Activated CD4-positive, alpha-beta T cell treated with anti-CD3 and anti-CD28 coated beads, Interleukin-2, amount 50 U/mL, for 48 hours (primary cell): ENCODE results near the gene CGB3.
A peak's percentile ranks its signal among the peaks of the same experiment; 100 is the strongest.
"Not testable (repeated sequence)": the region's sequence is repeated elsewhere in the genome, so short reads cannot be mapped to it uniquely, and the experiment has no call there.

Source experiments
- DNase-seq, 2 experiments: peaks; one replicate each; pipeline ENCODE4 v3.0.0-alpha.2; 2020

The CGB3 gene

GRCh38 chr19:49024233-49024632 lies at the start of gene CGB3:
CGB3 (minus strand) TSS chr19:49024333; CDS start chr19:49023971, 362 bp downstream.
- not testable (repeated sequence) for DNase-seq

- DNase-seq: peak; percentile 17 to 34
Observed at GRCh38 chr19:49071860-49072547, 47.9 kb upstream of the CGB3 start.

- DNase-seq: no peak
Observed at GRCh38 chr19:49070416-49070815, 46.3 kb upstream of the CGB3 start.

- no peak for DNase-seq
Observed at GRCh38 chr19:49069026-49069425, 44.9 kb upstream of the CGB3 start.

GRCh38 chr19:49067554-49067953 lies 43.4 kb upstream of the CGB3 start:
- DNase-seq: no peak

- DNase-seq: no peak
Observed at GRCh38 chr19:49065905-49066512, 41.9 kb upstream of the CGB3 start.

- no peak for DNase-seq
Observed at GRCh38 chr19:49064768-49065611, 40.9 kb upstream of the CGB3 start, which contains the start of gene NTF4. NTF4 (minus strand) TSS chr19:49064818; CDS start chr19:49061997, 2,821 bp downstream.

- DNase-seq: no peak
Observed at GRCh38 chr19:49064029-49064629, 40.0 kb upstream of the CGB3 start.

- DNase-seq: no peak
Observed at GRCh38 chr19:49061445-49061844, 37.3 kb upstream of the CGB3 start.

GRCh38 chr19:49061000-49061399 lies 36.9 kb upstream of the CGB3 start:
- no peak for DNase-seq

- DNase-seq: no peak
Observed at GRCh38 chr19:49059053-49059452, 34.9 kb upstream of the CGB3 start.

GRCh38 chr19:49058562-49058961 lies 34.4 kb upstream of the CGB3 start:
- peak in 1 of 2 experiments; percentile 45 for DNase-seq

- peak; percentile 62 to 72 for DNase-seq
Observed at GRCh38 chr19:49057636-49058234, 33.6 kb upstream of the CGB3 start, which contains the start of gene CGB7. CGB7 (minus strand) TSS chr19:49057749; CDS start chr19:49055375, 2,374 bp downstream.

- DNase-seq: not testable (repeated sequence)
Observed at GRCh38 chr19:49056902-49057596, 32.9 kb upstream of the CGB3 start.

GRCh38 chr19:49056101-49056901 lies 32.2 kb upstream of the CGB3 start:
- peak; percentile 59 to 64 for DNase-seq

GRCh38 chr19:49050376-49051033 lies 26.4 kb upstream of the CGB3 start:
- DNase-seq: not testable (repeated sequence)

GRCh38 chr19:49049834-49050233 lies 25.7 kb upstream of the CGB3 start:
- DNase-seq: not testable (repeated sequence)

GRCh38 chr19:49049011-49049410 lies 24.9 kb upstream of the CGB3 start, which contains the start of gene CGB8:
CGB8 (minus strand) TSS chr19:49049111; CDS start chr19:49048739, 372 bp downstream.
- not testable (repeated sequence) for DNase-seq

GRCh38 chr19:49043548-49043947 lies 19.4 kb upstream of the CGB3 start, which contains the start of gene CGB5:
CGB5 (plus strand) TSS chr19:49043848; CDS start chr19:49044210, 362 bp downstream.
- not testable (repeated sequence) for DNase-seq

- DNase-seq: not testable (repeated sequence)
Observed at GRCh38 chr19:49042666-49043065, 18.5 kb upstream of the CGB3 start.
